ENCODE results near the gene GINS1. TPM values are rescaled to one million over a fixed set of nuclear protein-coding genes. Genes with fewer than 3 reads are reported as not detected.

GINS1 gene
- total and polyA plus RNA-seq, 2 of the 13 experiments (the other 11 are each of a cell fraction or from before 2014, with no cell fraction given), result 14.6 to 59.9 TPM

DNA sequence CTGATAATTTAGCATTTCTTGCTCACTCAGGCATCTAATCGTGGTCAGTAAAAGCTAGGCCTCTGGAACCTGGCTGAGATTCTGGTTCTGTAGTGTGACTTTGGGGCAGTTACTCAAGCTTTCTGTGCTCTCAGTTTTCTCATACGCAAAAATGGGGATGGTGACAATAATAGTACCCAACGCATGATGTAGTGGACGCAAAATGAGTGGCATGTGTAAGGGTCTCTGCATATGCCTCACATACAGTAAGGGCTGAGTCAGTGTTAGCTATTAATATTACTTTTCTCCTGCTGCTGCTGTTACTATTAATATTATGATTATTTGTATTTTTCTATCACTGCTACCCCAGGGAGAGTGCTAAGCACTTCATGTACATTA, 686 bp downstream of the GINS1 start:
- Histone ChIP-seq H3K4me2 (ENCODE audit: low read depth, low read length) (peak overlapping the region; percentile 94), H3K4me3 (replicated peaks in 1 of 3; ENCODE audit: insufficient read depth in 1 of 3, low read depth in 2 of 3, low read length in 3 of 3) (peak overlapping the region; percentile 78 to 89 (median 88)), H3K27ac (ENCODE audit: extremely low read length, insufficient read depth, low read length) (peak overlapping the region; percentile 86), H3K27me3 (ENCODE audit: control insufficient read depth in 1 of 2, insufficient read depth in 2 of 2, low read length in 2 of 2) (no peaks in the 10 kb centered on the region; a peak in 1 of 5 replicates), H3K79me2 (ENCODE audit: insufficient read depth, low read length) (peaks cover 22% of the 10 kb centered on the region), H3K4me1 (ENCODE audit: insufficient read depth, low read length) (peaks cover 24% of the 10 kb centered on the region), H3K9ac (ENCODE audit: insufficient read depth, low read depth, low read length) (peak overlapping the region; percentile 88), H4K20me1 (ENCODE audit: insufficient read depth, low read length) (no peaks in the 10 kb centered on the region), H2AFZ (ENCODE audit: low read length) (peak overlapping the region; percentile 62), H3K36me3 (replicated peaks in 1 of 2; ENCODE audit: control insufficient read depth in 1 of 2, insufficient read depth in 2 of 2, low read length in 2 of 2) (peaks cover 1 to 5% of the 10 kb centered on the region in 2 experiments; a peak in 1 of 5 replicates), H3K9me3 (ENCODE audit: low read length) (peaks cover 16% of the 10 kb centered on the region)
- ChIA-PET POLR2A (interaction anchor here (1.1 to 2.5 kb wide), 12 partner anchors 8 to 215 kb away, joined by 3 to 25 read pairs (median 5); partner anchors contain the start of genes ABHD12, ENTPD6 and PYGB), CTCF (ENCODE audit: low intra/inter-chr PET ratio, low total read pairs) (interaction anchor here (0.7 kb wide), 1 partner anchor 98 kb away, joined by 3 read pairs; no protein-coding TSS in a partner anchor)
- intact Hi-C loops (cut with micrococcal nuclease; ENCODE audit: unreplicated experiment) (no loop called here), in situ Hi-C loops (cut with HindIII; ENCODE audit: extremely low pct_ligation_motif_present, low pct_unique_long_range_greater_than_20kb) (no loop called here)
- no peak for DNase-seq (ENCODE audit: low spot score)
- TF ChIP-seq MIER2 (CRISPR knock-in tag; IDR thresholded peaks at IDR 0.05) (no peak), HMGXB3 (CRISPR knock-in tag; IDR thresholded peaks at IDR 0.05; ENCODE audit: borderline replicate concordance) (no peak), AKAP8 (CRISPR knock-in tag; IDR thresholded peaks at IDR 0.05) (no peak), NFATC3 (CRISPR knock-in tag; IDR thresholded peaks at IDR 0.05) (0 out of 2 replicates have a peak, but pooled peaks have one; percentile 10), BORCS8-MEF2B (CRISPR knock-in tag; IDR thresholded peaks at IDR 0.05) (no peak), ZNF660 (CRISPR knock-in tag; IDR thresholded peaks at IDR 0.05; ENCODE audit: borderline replicate concordance, low read depth) (no peak), ZNF510 (CRISPR knock-in tag; IDR thresholded peaks at IDR 0.05; ENCODE audit: low read depth) (peak; percentile 12; the same call in 1 of the 2 replicates), CREB3 (CRISPR knock-in tag; IDR thresholded peaks at IDR 0.05) (no peak), ZNF891 (CRISPR knock-in tag; IDR thresholded peaks at IDR 0.05) (no peak), ZNF496 (CRISPR knock-in tag; IDR thresholded peaks at IDR 0.05; ENCODE audit: insufficient replicate concordance) (no peak), ZNF720 (CRISPR knock-in tag; IDR thresholded peaks at IDR 0.05) (no peak), NFYB (CRISPR knock-in tag; IDR thresholded peaks at IDR 0.05) (no peak), ZNF629 (CRISPR knock-in tag; conservative IDR thresholded peaks at IDR 0.05) (peak; percentile 72; the same call in 1 of the 2 replicates), IKZF4 (CRISPR knock-in tag; IDR thresholded peaks at IDR 0.05; ENCODE audit: borderline replicate concordance, low read depth, not compliant biosample characterization) (peak; percentile 2)
- TF ChIP-seq, protein P1, sequence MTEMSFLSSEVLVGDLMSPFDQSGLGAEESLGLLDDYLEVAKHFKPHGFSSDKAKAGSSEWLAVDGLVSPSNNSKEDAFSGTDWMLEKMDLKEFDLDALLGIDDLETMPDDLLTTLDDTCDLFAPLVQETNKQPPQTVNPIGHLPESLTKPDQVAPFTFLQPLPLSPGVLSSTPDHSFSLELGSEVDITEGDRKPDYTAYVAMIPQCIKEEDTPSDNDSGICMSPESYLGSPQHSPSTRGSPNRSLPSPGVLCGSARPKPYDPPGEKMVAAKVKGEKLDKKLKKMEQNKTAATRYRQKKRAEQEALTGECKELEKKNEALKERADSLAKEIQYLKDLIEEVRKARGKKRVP (CRISPR knock-in tag; IDR thresholded peaks at IDR 0.05), result 0 out of 4 replicates have a peak, but pooled peaks of 1 of the 2 experiments have one; percentile 7
- peak; percentile 4; the same call in 1 of the 3 replicates for ATAC-seq
- peak; percentile 26 for FAIRE-seq
- WGBS (ENCODE audit: low lambda C conversion rate), result 4% methylated on average over 4 of the region's 4 CpGs
- no TSS peak for BruUV-seq (replicated peaks)

All from HepG2 (cell line).